ENCODE results near the gene GNG4.

- TF ChIP-seq POLR2A (IDR thresholded peaks at IDR 0.05) (no peak), CTCF (IDR thresholded peaks at IDR 0.05) (no peak)
Measured at GRCh38 chr1:235583511-235584001, 66.0 kb downstream of the GNG4 start.

All from tibial nerve (tissue), 3 donors.